HFFc6 (cell line): ENCODE data around the gene SLC4A5. TPM values are rescaled to one million over a fixed set of nuclear protein-coding genes. Genes with fewer than 3 reads are reported as not detected.

Experiments
- DNase-seq: peaks from one replicate; pipeline ENCODE4 v3.0.0-alpha.2; 2018
- H3K27ac Mint-ChIP-seq: 2 replicates; pipeline ENCODE4 v1.8.0; 2020; ENCODE audit warnings: mild to moderate bottlenecking, mixed read lengths
- H3K27me3 Mint-ChIP-seq: 2 replicates; pipeline ENCODE4 v1.8.0; 2021; ENCODE audit warnings: mild to moderate bottlenecking, moderate library complexity, mixed read lengths; ENCODE audit not compliant: insufficient read depth
- H3K36me3 Mint-ChIP-seq: 2 replicates; pipeline ENCODE4 v1.8.0; 2021; ENCODE audit warnings: low read depth, mixed read lengths
- H3K4me1 Mint-ChIP-seq: 2 replicates; pipeline ENCODE4 v1.8.0; 2020; ENCODE audit warnings: low read depth, mixed read lengths
- H3K4me3 Mint-ChIP-seq: 2 replicates; pipeline ENCODE4 v1.8.0; 2020; ENCODE audit warnings: mild to moderate bottlenecking, moderate library complexity, mixed read lengths
- H3K9me3 Mint-ChIP-seq: 2 replicates; pipeline ENCODE4 v1.8.0; 2020; ENCODE audit warnings: mild to moderate bottlenecking, mixed read lengths
- CTCF ChIP-seq: fragments of 200-600 bp; sonication (generic); IDR thresholded peaks from 2 replicates; pipeline ENCODE4 v1.5.0; 2021; ENCODE audit warnings: antibody characterized with exemption, mild to moderate bottlenecking
- total RNA-seq, 6 experiments: library from RNA; stranded (reverse); fragmentation: NEBNext Ultra II Directional; extraction: Animal tissue kit (Norgen Biotek cat#: 25700); gene quantifications; 2 replicates in 1 of 6; 3 replicates in 5 of 6; pipeline ENCODE4 v1.2.3, GENCODE V29; 2021

The SLC4A5 gene
- total RNA-seq, 6 experiments from 2014 or later, result 0.19 to 0.40 (median 0.31) TPM; not detected in 3

- H3K27ac Mint-ChIP-seq, result no peak overlapping the region; the same call in 1 of the 2 replicates
- H3K27me3 Mint-ChIP-seq, result peaks cover 26% of the 10 kb centered on the region
- peak overlapping the region; percentile 24; the same call in 1 of the 2 replicates for H3K4me3 Mint-ChIP-seq
- peak; percentile 79 for TF ChIP-seq CTCF
- no peaks in the 10 kb centered on the region for H3K9me3 Mint-ChIP-seq
- no peaks in the 10 kb centered on the region for H3K36me3 Mint-ChIP-seq
- peak; percentile 45 for DNase-seq
- H3K4me1 Mint-ChIP-seq, result peaks cover 10% of the 10 kb centered on the region
These were observed 81.9 kb downstream of the SLC4A5 start for GRCh38 chr2:74261204-74261864.

- Mint-ChIP-seq H3K4me3 (no peak overlapping the region), H3K36me3 (no peaks in the 10 kb centered on the region), H3K4me1 (peaks cover 10% of the 10 kb centered on the region), H3K9me3 (no peaks in the 10 kb centered on the region), H3K27me3 (peaks cover 23% of the 10 kb centered on the region), H3K27ac (no peak overlapping the region)
- TF ChIP-seq CTCF, result no peak
- no peak for DNase-seq
These were observed 82.7 kb downstream of the SLC4A5 start for GRCh38 chr2:74260495-74260894.

- Mint-ChIP-seq H3K36me3 (no peaks in the 10 kb centered on the region), H3K27me3 (peaks cover 21% of the 10 kb centered on the region), H3K9me3 (no peaks in the 10 kb centered on the region), H3K4me3 (no peak overlapping the region), H3K27ac (no peak overlapping the region), H3K4me1 (peaks cover 10% of the 10 kb centered on the region)
- TF ChIP-seq CTCF, result no peak
- DNase-seq, result no peak
These were observed 83.5 kb downstream of the SLC4A5 start for GRCh38 chr2:74259733-74260132.

- Mint-ChIP-seq H3K27ac (no peak overlapping the region), H3K4me1 (peaks cover 10% of the 10 kb centered on the region), H3K4me3 (no peak overlapping the region), H3K27me3 (peaks cover 21% of the 10 kb centered on the region), H3K9me3 (no peaks in the 10 kb centered on the region), H3K36me3 (no peaks in the 10 kb centered on the region)
- no peak for DNase-seq
- TF ChIP-seq CTCF, result no peak
These were observed 84.0 kb downstream of the SLC4A5 start for GRCh38 chr2:74259191-74259590.

GRCh38 chr2:74255660-74256213 is 87.5 kb downstream of the SLC4A5 start:
- Mint-ChIP-seq H3K27me3 (peaks cover 13% of the 10 kb centered on the region), H3K36me3 (no peaks in the 10 kb centered on the region), H3K4me1 (no peaks in the 10 kb centered on the region), H3K27ac (no peak overlapping the region), H3K4me3 (no peak overlapping the region), H3K9me3 (no peaks in the 10 kb centered on the region)
- TF ChIP-seq CTCF, result no peak
- no peak for DNase-seq
